GM18861 (cell line): ENCODE results near the gene CMSS1.
"Not testable (repeated sequence)": the region's sequence is repeated elsewhere in the genome, so short reads cannot be mapped to it uniquely, and the experiment has no call there.

ENCODE experiments used
- ATAC-seq: cut with Tn5 transposase; IDR thresholded peaks from one replicate; pipeline ENCODE4 v1.9.1; 2021; ENCODE audit not compliant: unreplicated experiment

The CMSS1 gene

DNA sequence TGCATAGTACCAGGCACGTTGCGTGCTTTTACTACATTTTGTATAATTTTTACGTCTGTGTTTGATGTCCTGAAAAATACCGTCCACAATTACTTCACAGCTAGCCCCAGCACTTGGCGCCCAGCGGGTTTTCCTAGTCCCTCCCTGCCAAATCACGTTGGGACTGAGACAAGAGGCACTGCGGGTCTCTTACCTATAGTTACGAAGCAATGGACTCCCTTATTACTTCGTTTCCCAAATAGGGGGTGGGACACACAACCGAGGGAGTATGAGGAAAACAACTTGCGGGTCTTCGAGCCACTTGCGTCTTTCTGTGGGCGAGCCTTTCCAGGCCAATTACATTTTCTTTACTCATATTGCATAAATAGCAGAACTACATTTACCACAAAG is 620 bp upstream of the CMSS1 start:
- ATAC-seq, result no peak

DNA sequence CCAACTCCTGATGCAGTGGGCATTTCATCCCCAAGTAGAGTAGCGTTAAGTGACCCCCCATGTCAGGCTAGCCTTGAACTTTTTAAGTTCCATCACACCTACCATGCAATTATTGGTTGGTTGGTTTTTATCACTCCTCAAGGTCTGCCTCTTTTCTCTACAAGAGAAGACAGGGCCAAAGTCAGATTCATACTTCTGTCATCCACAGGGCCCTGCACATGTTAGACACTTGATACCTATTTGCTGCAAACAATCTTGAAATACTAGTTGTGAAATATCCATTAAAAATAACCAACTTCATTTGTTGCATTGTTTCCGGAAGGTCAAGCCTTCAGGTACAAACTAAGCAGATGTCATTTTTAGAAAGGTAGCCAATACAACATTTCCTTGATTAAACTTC is 1.2 kb downstream of the CMSS1 start:
- ATAC-seq, result no peak

DNA sequence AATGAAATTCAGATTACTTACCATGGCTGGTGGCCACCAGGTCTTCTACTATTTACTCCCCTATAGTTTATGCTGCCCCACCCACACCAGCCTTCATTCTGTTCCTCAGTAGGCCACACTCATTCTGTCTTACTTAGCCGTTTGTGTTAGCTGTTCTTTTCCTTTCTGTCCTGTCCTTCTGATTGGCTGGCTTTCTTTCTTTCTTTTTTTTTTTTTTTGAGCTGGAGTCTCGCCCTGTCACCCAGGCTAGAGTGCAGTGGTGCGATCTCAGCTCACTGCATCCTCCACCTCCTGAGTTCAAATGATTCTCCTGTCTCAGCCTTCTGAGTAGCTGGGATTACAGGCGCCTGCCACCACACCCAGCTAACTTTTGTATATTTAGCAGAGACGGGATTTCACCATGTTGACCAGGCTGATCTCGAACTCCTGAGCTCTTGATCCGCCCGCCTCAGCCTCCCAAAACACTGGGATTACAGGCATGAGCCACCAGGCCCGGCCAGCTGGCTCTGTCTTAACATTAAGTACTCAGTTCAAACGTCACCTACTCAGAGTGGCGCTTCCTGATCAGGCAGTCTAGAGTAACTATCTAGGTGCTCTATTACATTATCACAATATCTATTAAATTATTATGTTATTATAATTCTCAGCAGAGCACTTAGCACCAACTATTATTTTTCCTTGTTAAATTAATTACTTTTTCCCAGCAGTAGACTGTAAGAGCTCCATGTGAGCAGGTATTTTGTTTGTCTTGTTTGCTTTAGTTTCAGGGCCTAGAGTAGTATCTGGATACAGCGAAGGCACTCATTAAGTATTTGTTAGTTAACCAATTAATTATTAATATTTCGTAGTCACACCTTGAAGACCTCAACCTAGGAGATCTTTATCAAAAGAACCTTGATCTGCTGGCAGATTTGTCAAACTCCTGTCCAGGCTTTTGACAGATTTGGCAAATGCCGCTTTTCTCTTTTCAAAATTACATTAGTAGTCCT is 6.4 kb downstream of the CMSS1 start:
- ATAC-seq, result no peak

DNA sequence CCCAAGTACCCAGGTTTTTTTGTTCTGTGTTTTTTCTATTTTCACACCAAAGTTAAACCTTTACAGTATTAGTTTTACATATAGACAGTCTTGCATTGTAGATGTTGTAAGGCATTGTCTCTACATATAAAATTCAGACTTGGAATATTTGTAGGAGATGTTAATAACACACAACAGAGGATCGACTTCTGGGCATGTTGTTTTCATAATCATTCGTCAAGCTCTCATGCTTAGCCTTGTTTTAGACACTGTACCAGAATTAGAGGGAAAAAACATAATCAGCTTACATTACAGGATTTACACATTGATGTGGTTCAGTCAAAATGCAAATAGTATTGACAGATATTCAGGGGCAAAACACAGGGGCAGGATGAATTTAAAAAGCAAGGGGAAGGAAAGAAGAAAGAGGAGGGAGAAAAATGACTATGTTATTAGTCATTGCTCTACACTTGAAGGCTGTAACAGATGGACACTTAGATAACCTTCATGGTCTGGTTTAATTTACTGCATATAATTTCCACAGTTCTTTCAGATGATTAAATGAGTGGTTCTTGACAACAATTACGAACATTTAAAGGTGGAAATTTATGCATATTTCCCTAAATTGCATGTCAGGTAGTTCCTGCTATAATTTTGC is 7.5 kb downstream of the CMSS1 start:
- ATAC-seq, result no peak

DNA sequence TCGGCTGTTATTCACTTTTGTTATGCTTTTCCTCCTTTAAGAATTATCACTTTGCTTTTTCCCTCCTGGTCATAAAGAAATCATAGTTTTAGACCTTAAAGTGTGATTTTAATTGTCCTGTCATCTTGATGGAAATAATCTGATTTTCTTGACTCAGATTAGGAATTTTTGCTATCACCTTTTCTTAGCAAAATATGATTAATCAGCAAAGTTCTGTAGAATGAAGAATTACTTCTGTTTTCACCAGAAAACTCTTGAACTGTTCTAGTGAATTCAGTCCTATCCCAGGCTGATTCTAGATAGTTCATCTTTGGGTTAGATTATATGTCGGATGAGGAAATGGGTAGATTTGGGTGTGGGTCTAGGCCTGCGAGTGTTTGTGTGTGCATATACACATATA is 12.2 kb downstream of the CMSS1 start:
- no peak for ATAC-seq

DNA sequence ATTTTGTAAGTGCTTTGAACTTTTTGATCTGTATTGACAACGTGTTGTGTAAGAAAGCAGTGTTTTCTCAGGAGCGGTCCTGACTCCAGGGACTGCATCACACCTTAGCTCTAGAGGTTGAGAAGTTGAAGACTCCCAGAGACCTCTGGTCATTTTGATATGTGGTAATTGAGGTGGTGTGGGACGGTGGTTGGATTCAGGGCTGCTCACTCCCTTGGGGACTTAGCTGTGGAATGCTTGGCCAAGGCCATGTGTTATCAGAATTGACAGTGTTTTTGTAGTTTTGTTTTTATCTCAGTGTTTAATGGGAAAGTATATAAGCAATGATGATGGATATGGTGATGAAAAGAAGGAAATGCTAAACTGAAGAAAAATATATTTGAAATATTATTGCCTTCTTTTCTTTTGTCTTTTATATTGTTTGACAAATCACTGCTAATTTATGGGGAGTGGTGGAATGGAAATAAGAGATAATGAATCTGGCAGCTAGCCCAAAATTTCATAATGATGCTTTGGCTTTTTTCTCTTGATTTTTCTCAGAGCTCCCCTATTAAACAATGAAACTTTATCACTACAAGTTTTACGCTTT is 16.0 kb downstream of the CMSS1 start:
- no peak for ATAC-seq

DNA sequence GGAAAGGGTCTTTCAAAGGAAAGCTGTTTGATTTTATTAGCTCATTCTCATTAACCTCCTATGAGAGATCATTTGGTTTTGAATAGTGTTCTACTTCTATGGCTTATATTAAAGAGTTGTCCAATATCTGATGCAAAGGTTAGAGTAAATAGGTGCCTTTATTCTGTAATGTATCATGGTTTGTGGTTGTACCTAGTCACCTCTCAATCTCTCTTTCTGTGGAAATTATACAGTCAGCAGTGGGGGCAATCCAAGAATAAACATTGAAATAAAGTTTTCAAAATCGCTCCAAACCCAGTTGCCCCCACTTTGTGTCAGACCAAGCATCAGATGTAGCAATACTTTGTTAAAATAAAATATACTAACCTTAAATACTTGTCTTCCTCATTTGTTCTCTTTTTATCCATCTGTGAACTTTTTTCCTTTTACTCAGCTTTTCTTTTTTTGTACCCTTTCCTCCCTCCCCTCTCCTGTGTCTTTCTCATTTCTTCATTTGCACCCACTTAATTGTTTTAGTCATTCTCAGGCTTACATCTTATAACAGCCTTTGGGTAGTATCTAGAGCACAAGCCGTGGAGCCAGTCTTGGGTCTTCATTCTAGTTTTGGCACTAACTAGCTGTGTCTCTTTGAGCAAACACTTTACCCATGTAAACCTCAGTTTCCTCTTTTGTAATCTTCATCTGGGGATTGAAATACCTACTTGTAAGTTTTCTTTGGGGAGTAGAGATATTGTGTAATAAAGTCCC is 16.7 kb downstream of the CMSS1 start:
- no peak for ATAC-seq

DNA sequence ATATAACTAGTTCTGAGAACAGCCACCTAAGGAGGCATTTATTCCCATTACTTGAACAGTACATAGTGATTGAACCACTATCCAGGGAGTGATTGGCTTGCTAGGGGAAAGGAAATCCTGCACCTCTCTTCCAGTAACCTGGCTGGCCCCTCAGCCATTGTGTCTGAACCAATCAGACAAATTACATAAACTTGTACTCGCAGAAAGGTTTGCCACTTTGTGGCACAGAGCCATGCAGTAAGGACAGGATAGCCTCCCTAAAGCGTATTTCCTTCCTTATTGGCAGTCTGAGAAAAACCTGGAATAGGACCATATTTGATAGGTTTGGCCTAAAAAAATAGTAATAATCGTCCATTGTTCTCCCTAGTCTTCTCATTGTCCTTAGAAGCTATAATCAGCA is 19.0 kb downstream of the CMSS1 start:
- ATAC-seq, result no peak

DNA sequence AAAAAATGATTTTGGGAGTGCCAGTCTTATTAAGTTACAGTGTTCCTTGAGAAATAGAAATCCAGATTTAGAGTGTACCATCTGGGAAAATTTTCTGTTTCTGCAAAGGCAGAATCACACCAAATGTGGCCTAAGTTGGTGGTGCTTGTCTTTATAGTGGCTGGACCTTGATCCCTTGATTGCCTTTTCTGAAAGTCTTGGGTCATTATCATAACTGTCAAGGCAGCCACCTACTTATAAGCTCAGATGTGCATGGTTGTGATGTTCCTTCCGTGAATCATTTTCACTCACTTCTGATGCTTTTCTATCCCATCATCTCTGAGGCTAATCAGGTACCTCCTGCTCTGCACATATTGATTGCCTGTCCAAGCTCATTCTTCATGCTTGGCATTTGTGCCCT is 20.1 kb downstream of the CMSS1 start:
- ATAC-seq, result no peak

DNA sequence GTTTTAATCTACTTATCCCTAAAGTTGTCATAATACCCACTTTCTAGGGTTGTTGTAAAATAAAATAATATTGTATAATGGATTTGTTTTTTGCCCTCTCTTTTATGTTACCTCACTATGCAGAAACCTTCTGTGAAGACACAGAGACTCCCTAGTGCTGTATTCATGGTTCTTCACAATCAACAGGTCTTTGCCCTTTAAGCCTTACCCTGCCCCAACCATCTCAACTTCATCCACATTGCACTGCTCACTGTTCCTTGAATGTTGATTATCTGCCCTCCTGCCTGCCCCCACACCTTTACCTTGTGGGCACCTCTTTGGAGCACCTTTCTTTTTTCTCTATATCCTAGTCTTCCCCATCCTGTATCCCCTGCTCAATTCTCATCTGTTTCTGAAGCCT is 21.1 kb downstream of the CMSS1 start:
- no peak for ATAC-seq

DNA sequence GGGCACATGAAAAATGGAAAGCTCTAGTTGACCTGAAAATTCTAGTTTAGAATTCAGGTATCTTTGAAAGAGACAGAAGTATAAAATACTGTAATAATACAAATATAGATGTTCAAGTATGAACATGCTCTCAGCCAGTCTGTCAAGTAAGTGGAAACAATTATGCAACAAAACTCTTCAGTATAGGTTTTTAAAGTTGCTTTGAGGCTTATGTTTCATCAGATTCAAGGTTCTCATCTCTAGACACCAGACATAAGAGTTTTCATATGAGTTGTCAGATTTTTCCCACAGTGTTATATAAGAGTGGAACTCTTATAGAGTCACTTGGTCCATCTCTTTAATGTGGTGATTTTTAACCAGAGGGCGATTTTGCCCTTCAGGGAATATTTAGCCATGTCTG is 22.0 kb downstream of the CMSS1 start:
- ATAC-seq, result no peak

DNA sequence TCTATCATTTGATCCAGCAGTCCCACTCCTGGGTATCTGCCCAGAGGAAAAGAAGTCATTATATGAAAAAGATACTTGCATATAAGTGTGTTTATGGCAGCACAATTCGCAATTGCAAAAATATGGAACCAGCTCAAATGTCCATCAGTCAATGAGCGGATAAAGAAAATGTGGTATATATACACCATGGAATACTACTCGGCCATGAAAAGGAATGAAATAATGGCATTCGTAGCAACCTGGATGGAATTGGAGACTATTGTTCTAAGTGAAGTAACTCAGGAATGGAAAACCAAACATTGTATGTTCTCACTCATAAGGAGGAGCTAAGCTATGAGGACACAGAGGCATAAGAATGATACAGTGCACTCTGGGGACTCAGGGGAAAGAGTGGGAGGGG is 24.3 kb downstream of the CMSS1 start:
- ATAC-seq, result not testable (repeated sequence)

DNA sequence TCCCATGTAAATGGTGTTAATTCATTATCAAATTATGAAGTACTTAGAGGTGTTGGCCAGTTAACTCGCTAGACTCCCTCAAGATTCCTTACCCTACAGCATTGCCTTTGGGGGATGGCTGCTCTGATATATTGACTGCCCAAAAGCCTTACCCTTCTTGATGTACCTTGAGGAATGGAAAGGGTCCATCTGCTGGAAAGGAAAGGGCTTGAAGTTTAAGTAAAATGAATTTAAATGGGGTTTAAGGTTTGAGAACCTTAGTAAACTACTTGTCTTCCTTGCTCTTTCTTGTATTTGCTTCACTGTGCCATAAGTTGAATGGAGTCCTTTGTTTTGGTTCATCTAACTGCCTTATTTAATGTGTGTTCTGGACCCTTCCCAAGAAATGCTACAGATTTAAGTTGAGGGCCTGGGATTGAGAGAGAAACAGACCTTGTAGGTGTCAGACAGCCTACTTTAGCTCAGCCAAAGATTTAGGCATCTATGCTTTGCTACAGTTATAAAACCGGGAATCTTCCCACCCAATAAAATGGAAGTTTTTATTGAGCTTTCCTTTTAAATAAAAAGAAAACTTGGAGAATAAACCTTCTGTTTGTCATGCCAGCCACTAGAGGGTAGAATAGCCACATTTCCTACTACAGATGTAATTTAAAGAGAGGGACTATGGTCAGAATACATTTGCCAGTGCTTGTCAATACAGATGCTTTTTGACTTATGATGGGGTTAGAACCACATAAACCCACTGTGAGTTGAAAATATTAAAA is 25.3 kb downstream of the CMSS1 start:
- ATAC-seq, result peak; percentile 69

DNA sequence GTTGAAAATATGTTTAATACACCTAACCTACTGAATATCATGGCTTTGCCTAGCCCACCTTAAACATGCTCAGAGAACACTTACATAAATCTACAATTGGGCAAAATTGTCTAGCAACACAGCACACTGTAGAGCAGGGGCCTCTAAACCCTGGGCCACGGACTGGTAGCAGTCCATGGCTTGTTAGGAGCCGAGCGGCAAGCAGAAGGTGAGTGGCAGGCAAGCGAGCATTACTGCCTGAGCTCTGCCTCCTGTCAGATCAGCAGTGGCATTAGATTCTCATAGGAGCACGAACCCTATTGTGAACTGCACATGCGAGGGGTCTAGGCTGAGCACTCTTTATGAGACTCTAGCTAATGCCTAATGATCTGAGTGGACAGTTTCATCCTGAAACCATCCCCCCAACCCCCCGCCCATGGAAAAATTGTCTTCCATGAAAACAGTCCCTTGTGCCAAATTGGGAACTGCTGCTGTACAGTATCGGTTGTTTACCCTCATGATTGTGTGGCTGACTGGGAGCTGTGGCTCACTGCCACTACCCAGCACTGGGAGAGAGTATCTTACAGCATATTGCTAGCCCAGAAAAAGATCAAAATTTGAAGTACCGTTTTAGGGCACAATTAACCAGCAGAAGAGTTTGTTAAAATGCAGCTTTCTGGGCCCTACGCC is 26.1 kb downstream of the CMSS1 start:
- ATAC-seq, result peak; percentile 19

DNA sequence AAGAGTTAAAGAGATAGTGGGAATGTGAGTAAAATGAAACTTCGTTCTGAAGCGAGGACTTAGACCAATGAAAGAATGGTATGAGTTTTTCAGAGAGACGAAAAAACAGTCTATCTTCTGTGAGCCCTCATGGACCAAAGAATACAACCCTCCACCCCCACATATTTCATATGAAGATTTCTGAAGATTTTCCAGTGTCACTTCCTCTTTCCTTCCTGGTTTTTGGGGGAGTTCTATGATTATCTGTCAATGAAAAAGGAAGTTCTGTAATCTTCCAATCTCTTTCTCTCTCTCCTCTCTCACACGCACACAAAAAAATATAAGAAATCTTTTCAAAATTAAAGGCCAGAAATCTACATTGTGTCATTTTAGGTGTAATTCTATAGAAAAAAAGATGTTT is 27.7 kb downstream of the CMSS1 start:
- no peak for ATAC-seq

DNA sequence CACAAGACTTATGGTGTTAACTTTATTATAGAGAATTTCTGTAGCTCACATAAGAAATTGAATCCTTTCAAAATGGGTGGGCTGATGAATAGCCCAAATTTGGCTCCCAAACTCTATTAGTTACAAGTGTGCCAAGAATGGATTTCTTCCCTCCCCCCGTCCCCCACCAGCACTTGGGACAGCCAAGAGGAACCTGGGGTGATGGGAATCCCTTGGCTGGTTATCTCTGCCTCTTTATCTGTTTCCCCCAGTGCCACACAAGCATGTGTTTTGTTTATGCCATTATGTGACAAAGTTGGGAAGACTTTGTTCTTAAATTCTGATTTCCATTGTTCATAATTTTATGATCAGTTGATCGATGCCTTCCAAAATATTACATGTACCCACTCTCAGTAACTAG is 28.3 kb downstream of the CMSS1 start:
- no peak for ATAC-seq

DNA sequence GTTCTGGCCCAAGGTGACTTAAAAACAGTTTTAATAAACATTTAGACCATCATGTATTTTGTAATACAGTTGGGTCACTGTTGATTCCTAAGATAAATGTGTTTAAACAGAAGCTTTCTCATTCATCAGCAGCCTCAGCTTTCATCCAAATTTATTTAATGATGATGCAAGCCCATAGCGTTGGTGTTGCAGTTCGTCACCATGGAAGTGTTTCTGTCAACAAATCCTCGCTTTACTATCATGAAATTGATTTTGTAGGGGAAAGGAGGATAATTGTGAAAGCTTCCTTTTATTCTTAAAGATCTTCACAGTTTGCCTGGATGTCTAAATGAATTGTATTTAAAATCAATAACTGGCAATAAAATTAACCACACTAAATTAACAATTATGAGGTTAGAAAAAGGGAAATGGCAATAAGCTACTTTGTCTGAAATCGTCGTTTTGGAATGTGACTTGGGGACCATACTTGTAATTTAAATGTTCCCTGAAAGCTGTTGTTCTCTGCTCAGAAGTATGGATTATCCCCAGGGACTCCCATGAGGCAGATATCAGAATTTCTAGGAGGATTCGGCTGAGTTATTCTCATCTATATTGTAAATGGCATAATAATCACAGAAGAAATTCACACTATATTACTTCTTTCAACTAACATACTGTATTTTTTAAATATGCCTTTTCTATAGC is 29.0 kb downstream of the CMSS1 start:
- no peak for ATAC-seq

DNA sequence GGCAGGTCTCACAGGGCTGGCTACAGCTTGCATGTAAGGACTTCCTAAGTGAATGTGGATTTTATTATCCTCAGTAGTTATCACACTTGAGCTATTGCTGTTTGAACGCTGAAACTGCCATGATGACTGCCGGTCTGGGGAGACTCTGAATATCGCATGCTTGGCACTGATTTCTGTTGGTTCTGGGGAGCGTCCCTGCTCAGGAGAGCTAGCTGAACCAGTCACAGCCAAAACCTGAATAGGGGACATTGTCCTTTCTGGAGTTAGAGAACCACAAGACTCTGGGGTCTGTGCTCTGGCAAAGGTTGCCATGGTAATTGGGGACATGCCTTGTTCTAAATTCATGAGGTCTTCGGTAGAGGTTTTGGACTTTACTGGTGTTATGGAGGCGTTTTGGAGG is 30.8 kb downstream of the CMSS1 start:
- ATAC-seq, result no peak

DNA sequence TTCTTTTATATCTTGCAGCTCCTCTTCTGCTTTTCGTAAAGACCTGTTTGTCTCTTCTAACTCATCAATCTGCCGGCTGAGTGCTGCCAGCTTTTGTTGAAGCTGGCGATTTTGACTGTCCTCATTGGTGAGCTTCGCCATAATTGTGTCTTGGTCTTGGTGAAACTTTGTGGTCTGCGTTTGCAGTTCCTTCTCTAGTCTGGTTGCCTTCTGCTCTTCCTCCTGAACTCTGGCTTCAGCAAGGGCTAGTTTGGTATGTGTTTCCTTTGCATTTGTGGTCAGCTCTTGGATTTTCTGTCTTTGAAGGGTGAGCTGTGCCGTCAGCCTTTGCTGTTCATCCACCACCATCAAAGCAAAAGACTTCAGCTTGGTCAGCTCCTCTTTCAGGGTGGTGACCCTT is 32.9 kb downstream of the CMSS1 start:
- ATAC-seq, result no peak

DNA sequence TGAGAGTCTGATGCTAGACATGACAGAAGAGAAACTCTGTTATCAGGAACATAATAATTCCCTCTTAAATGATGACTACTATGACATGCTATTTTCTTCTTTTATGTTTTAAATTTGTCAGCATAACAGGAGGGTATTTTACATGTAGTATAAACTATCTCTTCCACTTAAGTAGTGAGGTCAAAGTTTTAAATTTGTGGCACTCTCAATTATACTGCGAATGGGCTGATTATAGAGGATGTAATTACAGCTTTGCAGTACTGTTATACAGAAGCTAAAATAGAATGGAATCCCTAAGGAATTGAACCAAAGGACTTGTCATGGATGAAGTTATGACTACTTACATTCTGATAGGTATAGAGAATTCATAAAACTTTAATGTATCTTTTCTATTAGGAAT is 34.3 kb downstream of the CMSS1 start:
- ATAC-seq, result no peak
